ENCODE measurements around the gene TRAPPC13. TPM values are rescaled to one million over a fixed set of nuclear protein-coding genes. Genes with fewer than 3 reads are reported as not detected.

Gene TRAPPC13
- total RNA-seq, 1 donor from 2014 or later: 24.9 TPM

GRCh38 chr5:65693121-65693520, 68.3 kb downstream of the TRAPPC13 start:
- no peak overlapping the region for H3K4me3 Mint-ChIP-seq
- H3K4me1 Mint-ChIP-seq: no peaks in the 10 kb centered on the region
- no peaks in the 10 kb centered on the region for H3K9me3 Mint-ChIP-seq
- TF ChIP-seq CTCF (conservative IDR thresholded peaks at IDR 0.05): no peak
- no peak for DNase-seq (ENCODE audit: low read depth, low spot score)
- H3K36me3 Mint-ChIP-seq (ENCODE audit: low read depth): peaks cover 7% of the 10 kb centered on the region
- H3K27ac Mint-ChIP-seq (ENCODE audit: unreplicated experiment): no peak overlapping the region
- H3K27me3 Mint-ChIP-seq (ENCODE audit: low read depth): no peaks in the 10 kb centered on the region

GRCh38 chr5:65695162-65695755, 70.4 kb downstream of the TRAPPC13 start:
- Mint-ChIP-seq H3K27ac (ENCODE audit: unreplicated experiment) (no peak overlapping the region), H3K4me3 (no peak overlapping the region), H3K9me3 (no peaks in the 10 kb centered on the region), H3K36me3 (ENCODE audit: low read depth) (peaks cover 22% of the 10 kb centered on the region), H3K27me3 (ENCODE audit: low read depth) (no peaks in the 10 kb centered on the region), H3K4me1 (no peaks in the 10 kb centered on the region)
- TF ChIP-seq CTCF (conservative IDR thresholded peaks at IDR 0.05): no peak
- no peak for DNase-seq (ENCODE audit: low read depth, low spot score)

GRCh38 chr5:65695896-65696295, 71.1 kb downstream of the TRAPPC13 start:
- peaks cover 18% of the 10 kb centered on the region for H3K36me3 Mint-ChIP-seq (ENCODE audit: low read depth)
- no peaks in the 10 kb centered on the region for H3K27me3 Mint-ChIP-seq (ENCODE audit: low read depth)
- no peak overlapping the region for H3K4me3 Mint-ChIP-seq
- no peak overlapping the region for H3K27ac Mint-ChIP-seq (ENCODE audit: unreplicated experiment)
- no peaks in the 10 kb centered on the region for H3K4me1 Mint-ChIP-seq
- no peaks in the 10 kb centered on the region for H3K9me3 Mint-ChIP-seq
- DNase-seq (ENCODE audit: low read depth, low spot score): peak; percentile 1
- no peak for TF ChIP-seq CTCF (conservative IDR thresholded peaks at IDR 0.05)

GRCh38 chr5:65696892-65697291, 72.1 kb downstream of the TRAPPC13 start:
- H3K4me3 Mint-ChIP-seq: no peak overlapping the region
- no peak for TF ChIP-seq CTCF (conservative IDR thresholded peaks at IDR 0.05)
- no peaks in the 10 kb centered on the region for H3K4me1 Mint-ChIP-seq
- H3K9me3 Mint-ChIP-seq: no peaks in the 10 kb centered on the region
- no peak for DNase-seq (ENCODE audit: low read depth, low spot score)
- no peaks in the 10 kb centered on the region for H3K27me3 Mint-ChIP-seq (ENCODE audit: low read depth)
- peaks cover 15% of the 10 kb centered on the region for H3K36me3 Mint-ChIP-seq (ENCODE audit: low read depth)
- H3K27ac Mint-ChIP-seq (ENCODE audit: unreplicated experiment): no peak overlapping the region

- no peaks in the 10 kb centered on the region for H3K27me3 Mint-ChIP-seq (ENCODE audit: low read depth)
- DNase-seq (ENCODE audit: low read depth, low spot score): no peak
- TF ChIP-seq CTCF (conservative IDR thresholded peaks at IDR 0.05): no peak
- no peaks in the 10 kb centered on the region for H3K4me1 Mint-ChIP-seq
- no peaks in the 10 kb centered on the region for H3K9me3 Mint-ChIP-seq
- H3K4me3 Mint-ChIP-seq: no peak overlapping the region
- no peak overlapping the region for H3K27ac Mint-ChIP-seq (ENCODE audit: unreplicated experiment)
- H3K36me3 Mint-ChIP-seq (ENCODE audit: low read depth): peaks cover 15% of the 10 kb centered on the region
Observed at GRCh38 chr5:65699338-65699737, 74.5 kb downstream of the TRAPPC13 start.
